HUES48 (cell line): ENCODE data around the gene FBXO11.

ENCODE experiments used
- H3K27ac ChIP-seq: one replicate; pipeline ENCODE4 v1.7.0; 2013; ENCODE audit warnings: low read depth, low read length, inconsistent platforms
- H3K27me3 ChIP-seq: 2 replicates; pipeline ENCODE4 v1.6.1; 2013; ENCODE audit warnings: mild to moderate bottlenecking, low read length; ENCODE audit not compliant: control insufficient read depth, insufficient read depth
- H3K36me3 ChIP-seq: 2 replicates; pipeline ENCODE4 v1.6.1; 2013; ENCODE audit warnings: low read length; ENCODE audit not compliant: control insufficient read depth, insufficient read depth
- H3K4me1 ChIP-seq: 2 replicates; pipeline ENCODE4 v1.6.1; 2013; ENCODE audit warnings: mild to moderate bottlenecking, low read length; ENCODE audit not compliant: control insufficient read depth, insufficient read depth
- H3K4me3 ChIP-seq: 2 replicates; pipeline ENCODE4 v1.5.1; 2013; ENCODE audit warnings: mild to moderate bottlenecking, low read depth, low read length
- H3K9ac ChIP-seq: 2 replicates; pipeline ENCODE4 v1.6.1; 2013; ENCODE audit warnings: mild to moderate bottlenecking, low read depth, low read length, moderate library complexity
- H3K9me3 ChIP-seq: 2 replicates; pipeline ENCODE4 v1.6.1; 2013; ENCODE audit warnings: low read length; ENCODE audit not compliant: control insufficient read depth, insufficient read depth

Gene FBXO11

DNA sequence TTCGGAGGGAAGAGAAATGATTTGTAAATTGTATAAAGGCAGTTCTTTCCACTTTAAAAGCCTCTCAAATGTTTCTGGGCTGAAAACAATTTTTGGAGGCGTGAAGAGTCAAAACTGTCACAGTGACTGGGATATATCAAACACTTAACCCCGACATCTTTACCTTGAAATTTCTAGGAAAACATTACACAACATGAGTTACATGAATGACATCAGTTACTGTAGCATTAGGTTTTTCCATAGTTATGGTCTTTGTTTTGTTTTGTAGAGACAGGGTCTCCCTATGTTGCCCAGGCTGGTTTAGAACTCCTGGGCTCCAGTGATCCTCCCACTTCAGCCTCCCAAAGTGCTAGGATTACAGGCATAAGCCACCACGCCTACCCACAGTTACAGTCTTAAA, 97.7 kb downstream of the FBXO11 start:
- H3K4me1 ChIP-seq: no peaks in the 10 kb centered on the region
- no peaks in the 10 kb centered on the region for H3K9me3 ChIP-seq
- H3K27ac ChIP-seq: no peak overlapping the region
- no peak overlapping the region for H3K9ac ChIP-seq
- no peak overlapping the region for H3K4me3 ChIP-seq
- H3K36me3 ChIP-seq: peaks cover 90% of the 10 kb centered on the region
- no peaks in the 10 kb centered on the region for H3K27me3 ChIP-seq

DNA sequence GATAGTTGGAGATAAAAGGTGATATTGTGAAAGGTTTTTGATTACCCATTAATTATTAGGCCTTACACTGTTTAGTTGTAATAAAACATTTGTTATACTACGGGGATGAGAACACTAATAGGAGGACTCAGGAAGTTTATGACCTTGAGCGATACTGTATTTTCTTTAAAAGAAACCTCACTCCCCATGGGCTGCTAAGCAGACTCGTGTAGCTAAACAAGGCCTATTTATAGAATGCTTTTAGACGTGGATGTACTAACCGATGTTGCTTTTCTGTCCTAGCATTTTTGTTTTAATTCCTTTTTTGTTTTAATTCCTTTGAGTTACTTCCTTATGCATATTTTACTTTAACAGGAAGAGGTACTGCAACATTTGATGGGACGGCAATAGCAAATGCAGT, 100.4 kb downstream of the FBXO11 start:
- peaks cover 99% of the 10 kb centered on the region for H3K36me3 ChIP-seq
- H3K27ac ChIP-seq: no peak overlapping the region
- H3K4me3 ChIP-seq: no peak overlapping the region
- H3K9me3 ChIP-seq: no peaks in the 10 kb centered on the region
- no peaks in the 10 kb centered on the region for H3K4me1 ChIP-seq
- H3K9ac ChIP-seq: no peak overlapping the region
- no peaks in the 10 kb centered on the region for H3K27me3 ChIP-seq

DNA sequence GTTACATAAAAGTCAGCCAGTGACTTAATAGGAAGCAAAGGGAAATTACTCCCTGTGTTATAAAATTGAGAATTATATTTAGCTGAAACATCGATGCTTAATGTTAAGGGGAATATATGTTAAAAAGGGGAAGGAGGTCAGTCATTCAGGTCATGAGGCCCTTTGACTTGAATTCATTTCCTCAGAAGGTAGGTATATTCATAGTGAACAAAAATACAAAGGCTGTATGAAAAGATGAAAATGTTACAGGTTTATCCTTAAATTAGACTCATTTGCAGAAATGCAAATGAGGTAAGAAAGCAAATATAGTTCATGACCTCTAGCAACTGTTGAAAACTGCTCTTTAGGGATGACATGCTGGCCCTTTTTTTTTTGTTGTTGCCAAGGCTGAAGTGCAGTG, 102.5 kb downstream of the FBXO11 start:
- Histone ChIP-seq H3K27ac (no peak overlapping the region), H3K27me3 (no peaks in the 10 kb centered on the region), H3K4me3 (no peak overlapping the region), H3K9ac (no peak overlapping the region), H3K36me3 (peaks cover 99% of the 10 kb centered on the region), H3K9me3 (no peaks in the 10 kb centered on the region), H3K4me1 (no peaks in the 10 kb centered on the region)

GRCh38 chr2:47803363-47803762, 102.9 kb downstream of the FBXO11 start:
- Histone ChIP-seq H3K27ac (no peak overlapping the region), H3K27me3 (no peaks in the 10 kb centered on the region), H3K9me3 (no peaks in the 10 kb centered on the region), H3K4me1 (no peaks in the 10 kb centered on the region), H3K4me3 (no peak overlapping the region), H3K9ac (no peak overlapping the region), H3K36me3 (peaks cover 99% of the 10 kb centered on the region)

- Histone ChIP-seq H3K36me3 (peaks cover 99% of the 10 kb centered on the region), H3K4me1 (no peaks in the 10 kb centered on the region), H3K4me3 (no peak overlapping the region), H3K27me3 (no peaks in the 10 kb centered on the region), H3K9me3 (no peaks in the 10 kb centered on the region), H3K27ac (no peak overlapping the region), H3K9ac (no peak overlapping the region)
Measured at GRCh38 chr2:47801118-47801517, 105.2 kb downstream of the FBXO11 start.

DNA sequence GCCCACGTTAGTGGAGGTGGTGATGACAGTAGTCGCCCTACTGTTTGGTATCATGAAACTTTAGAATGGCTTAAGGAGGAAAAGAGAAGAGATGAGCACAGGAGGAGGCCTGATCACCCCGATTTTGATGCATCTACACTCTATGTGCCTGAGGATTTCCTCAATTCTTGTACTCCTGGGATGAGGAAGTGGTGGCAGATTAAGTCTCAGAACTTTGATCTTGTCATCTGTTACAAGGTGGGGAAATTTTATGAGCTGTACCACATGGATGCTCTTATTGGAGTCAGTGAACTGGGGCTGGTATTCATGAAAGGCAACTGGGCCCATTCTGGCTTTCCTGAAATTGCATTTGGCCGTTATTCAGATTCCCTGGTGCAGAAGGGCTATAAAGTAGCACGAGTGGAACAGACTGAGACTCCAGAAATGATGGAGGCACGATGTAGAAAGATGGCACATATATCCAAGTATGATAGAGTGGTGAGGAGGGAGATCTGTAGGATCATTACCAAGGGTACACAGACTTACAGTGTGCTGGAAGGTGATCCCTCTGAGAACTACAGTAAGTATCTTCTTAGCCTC, 107.2 kb downstream of the FBXO11 start:
- H3K9me3 ChIP-seq: no peaks in the 10 kb centered on the region
- peaks cover 99% of the 10 kb centered on the region for H3K36me3 ChIP-seq
- H3K27ac ChIP-seq: no peak overlapping the region
- no peak overlapping the region for H3K4me3 ChIP-seq
- H3K9ac ChIP-seq: no peak overlapping the region
- no peaks in the 10 kb centered on the region for H3K4me1 ChIP-seq
- H3K27me3 ChIP-seq: no peaks in the 10 kb centered on the region

GRCh38 chr2:47798631-47799030, 107.7 kb downstream of the FBXO11 start:
- Histone ChIP-seq H3K9ac (no peak overlapping the region), H3K36me3 (peaks cover 96% of the 10 kb centered on the region), H3K27me3 (no peaks in the 10 kb centered on the region), H3K27ac (no peak overlapping the region), H3K4me1 (no peaks in the 10 kb centered on the region), H3K4me3 (no peak overlapping the region), H3K9me3 (no peaks in the 10 kb centered on the region)

DNA sequence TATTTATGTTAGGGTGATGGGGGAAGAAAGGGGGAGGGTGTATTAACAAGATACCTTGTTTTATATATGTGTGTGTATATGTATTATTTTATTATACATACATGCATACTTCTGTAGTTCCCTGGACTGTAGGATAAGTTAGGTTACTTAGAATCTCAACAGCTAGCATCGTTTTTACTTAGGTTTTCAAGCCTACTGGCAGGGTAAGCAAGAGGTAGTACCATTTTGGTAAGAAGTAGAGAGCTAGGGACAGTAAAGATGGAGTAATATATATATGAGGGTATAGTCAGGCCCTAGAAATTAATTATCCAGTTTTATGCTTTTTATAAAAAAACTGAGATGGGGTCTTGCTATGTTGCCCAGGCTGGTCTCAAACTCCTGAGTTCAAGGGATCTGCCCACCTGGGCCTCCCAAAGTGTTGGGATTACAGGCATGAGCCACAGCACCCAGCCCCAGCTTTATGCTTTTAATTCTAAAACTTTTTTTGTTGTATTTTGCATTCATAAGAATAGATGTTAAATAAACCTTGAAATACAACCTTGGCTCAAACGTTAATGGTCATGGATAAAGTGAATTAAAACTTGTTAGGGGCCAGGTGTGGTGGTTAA, 110.1 kb downstream of the FBXO11 start:
- H3K36me3 ChIP-seq: peaks cover 86% of the 10 kb centered on the region
- H3K9ac ChIP-seq: no peak overlapping the region
- no peak overlapping the region for H3K4me3 ChIP-seq
- H3K27ac ChIP-seq: no peak overlapping the region
- H3K9me3 ChIP-seq: no peaks in the 10 kb centered on the region
- H3K4me1 ChIP-seq: no peaks in the 10 kb centered on the region
- H3K27me3 ChIP-seq: no peaks in the 10 kb centered on the region

- no peaks in the 10 kb centered on the region for H3K9me3 ChIP-seq
- H3K27me3 ChIP-seq: no peaks in the 10 kb centered on the region
- peak overlapping the region; percentile 83; the same call in 1 of the 2 replicates for H3K4me3 ChIP-seq
- H3K9ac ChIP-seq: no peak overlapping the region
- H3K4me1 ChIP-seq: 0 out of 2 replicates have a peak, but pooled peaks cover 5% of the 10 kb centered on the region
- no peak overlapping the region for H3K27ac ChIP-seq
- peaks cover 20% of the 10 kb centered on the region for H3K36me3 ChIP-seq
Measured at GRCh38 chr2:47785986-47786385, 120.3 kb downstream of the FBXO11 start.

DNA sequence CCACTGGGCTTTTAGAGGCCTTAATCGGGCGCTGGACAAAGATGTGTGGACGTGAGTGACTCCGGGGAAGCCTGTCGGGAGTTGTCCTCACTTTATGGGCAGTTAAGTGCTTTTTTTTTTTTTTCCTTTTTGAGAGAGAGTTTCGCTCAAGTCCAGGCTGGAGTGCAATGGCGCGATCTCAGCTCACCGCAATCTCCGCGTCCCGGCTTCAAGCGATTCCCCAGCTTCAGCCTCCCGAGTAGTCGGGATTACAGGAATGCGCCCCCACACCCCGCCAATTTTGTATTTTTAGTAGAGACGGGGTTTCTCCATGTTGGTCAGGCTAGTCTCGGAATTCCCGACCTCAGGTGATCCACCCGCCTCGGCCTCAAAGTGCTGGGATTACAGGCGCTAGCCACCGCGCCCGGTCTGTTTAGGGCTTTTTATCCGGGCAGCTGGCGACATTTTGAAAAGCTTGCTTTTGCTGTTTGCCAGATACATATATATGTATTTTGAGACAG, 121.9 kb downstream of the FBXO11 start:
- H3K27me3 ChIP-seq: no peaks in the 10 kb centered on the region
- H3K4me1 ChIP-seq: 0 out of 2 replicates have a peak, but pooled peaks cover 5% of the 10 kb centered on the region
- peak overlapping the region; percentile 76 for H3K9ac ChIP-seq
- H3K36me3 ChIP-seq: peaks cover 6% of the 10 kb centered on the region
- H3K4me3 ChIP-seq: peak overlapping the region; percentile 83
- no peaks in the 10 kb centered on the region for H3K9me3 ChIP-seq
- H3K27ac ChIP-seq: peak overlapping the region; percentile 78

GRCh38 chr2:47783486-47784351, 122.6 kb downstream of the FBXO11 start:
- peak overlapping the region; percentile 91 for H3K4me3 ChIP-seq
- peak overlapping the region; percentile 99 for H3K27ac ChIP-seq
- H3K9ac ChIP-seq: peak overlapping the region; percentile 94
- peaks cover 4% of the 10 kb centered on the region; the same call in 1 of the 2 replicates for H3K36me3 ChIP-seq
- H3K4me1 ChIP-seq: 0 out of 2 replicates have a peak, but pooled peaks cover 5% of the 10 kb centered on the region
- no peaks in the 10 kb centered on the region for H3K27me3 ChIP-seq
- H3K9me3 ChIP-seq: no peaks in the 10 kb centered on the region
